Calu3 (cell line): Measurements from ENCODE around the gene TMEM30B. TPM values are rescaled to one million over a fixed set of nuclear protein-coding genes. Genes with fewer than 3 reads are reported as not detected.

Experiments used
- BruUV-seq: library from RNA; stranded (reverse); fragments of 400-500 nt; replicated peaks from 2 replicates; lab custom pipeline; 2021; lab: Mats Ljungman, UMichigan
- CTCF ChIA-PET: fragments of 300-600 bp; sonication (Branson Sonifier 250); formaldehyde crosslinking; loops from one replicate; lab custom pipeline; 2022; ENCODE audit warnings: antibody characterized with exemption; lab: Charles Lee
- DNase-seq: peaks from one replicate; pipeline ENCODE4 v3.0.0; 2022
- H3K27ac Mint-ChIP-seq: one replicate; pipeline ENCODE4 v1.8.0; 2022; ENCODE audit warnings: mixed read lengths; ENCODE audit not compliant: unreplicated experiment
- H3K27me3 Mint-ChIP-seq: one replicate; pipeline ENCODE4 v1.8.0; 2022; ENCODE audit warnings: mixed read lengths; ENCODE audit not compliant: unreplicated experiment
- H3K36me3 Mint-ChIP-seq: one replicate; pipeline ENCODE4 v1.8.0; 2022; ENCODE audit warnings: mild to moderate bottlenecking, moderate library complexity, mixed read lengths; ENCODE audit not compliant: insufficient read depth, unreplicated experiment
- H3K4me1 Mint-ChIP-seq: one replicate; pipeline ENCODE4 v1.8.0; 2022; ENCODE audit warnings: mild to moderate bottlenecking, low read depth, mixed read lengths; ENCODE audit not compliant: unreplicated experiment
- H3K4me3 Mint-ChIP-seq: one replicate; pipeline ENCODE4 v1.8.0; 2022; ENCODE audit warnings: mild to moderate bottlenecking, low read depth, moderate library complexity, mixed read lengths; ENCODE audit not compliant: unreplicated experiment
- H3K9me3 Mint-ChIP-seq: one replicate; pipeline ENCODE4 v1.8.0; 2022; ENCODE audit warnings: low read depth, mixed read lengths; ENCODE audit not compliant: unreplicated experiment
- intact Hi-C: fragments of 100-400 bp; cut with micrococcal nuclease; formaldehyde crosslinking; loops from one replicate; pipeline ENCODE4 v1.10.0; 2022; ENCODE audit not compliant: unreplicated experiment
- total RNA-seq: library from RNA; stranded (reverse); gene quantifications from 2 replicates; pipeline ENCODE4 v1.2.3, GENCODE V29; 2022
- TF ChIP-seq, protein P1 (sequence below): fragments of 200-600 bp; IDR thresholded peaks from one replicate; pipeline ENCODE4 v1.8.0; 2022; ENCODE audit warnings: antibody characterized with exemption; ENCODE audit not compliant: unreplicated experiment

Gene TMEM30B
- total RNA-seq, 1 experiment from 2014 or later, result 55.5 TPM

DNA sequence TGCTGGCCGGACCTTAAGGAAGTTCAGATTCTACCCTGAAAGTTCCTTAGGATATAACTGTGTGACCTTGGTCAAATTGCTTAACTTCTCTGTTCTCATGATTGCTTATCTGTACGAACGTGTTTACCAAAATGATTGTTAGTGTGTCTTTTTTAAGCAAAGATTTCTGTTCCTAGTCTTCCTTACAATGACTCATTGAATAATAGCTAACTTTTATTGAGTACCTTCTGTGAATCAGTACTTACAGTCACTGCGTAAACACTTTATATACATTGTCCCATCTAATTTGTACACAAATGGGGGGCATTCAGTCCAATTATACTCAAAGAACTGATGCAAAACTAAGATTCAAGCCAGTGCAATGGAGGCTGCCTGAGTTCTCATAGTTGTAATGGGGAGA lies 4.2 kb upstream of the TMEM30B start:
- intact Hi-C loops, result no loop called here
- H3K36me3 Mint-ChIP-seq, result peaks cover 20% of the 10 kb centered on the region
- peaks cover 54% of the 10 kb centered on the region for H3K4me1 Mint-ChIP-seq
- BruUV-seq, result no TSS peak
- H3K4me3 Mint-ChIP-seq, result no peak overlapping the region
- CTCF ChIA-PET, result interaction anchor here (1.0 to 1.2 kb wide), 2 partner anchors 16 to 660 kb away, joined by 3 to 4 read pairs; no protein-coding TSS in a partner anchor
- peak overlapping the region; percentile 49 for H3K27ac Mint-ChIP-seq
- TF ChIP-seq, protein P1, sequence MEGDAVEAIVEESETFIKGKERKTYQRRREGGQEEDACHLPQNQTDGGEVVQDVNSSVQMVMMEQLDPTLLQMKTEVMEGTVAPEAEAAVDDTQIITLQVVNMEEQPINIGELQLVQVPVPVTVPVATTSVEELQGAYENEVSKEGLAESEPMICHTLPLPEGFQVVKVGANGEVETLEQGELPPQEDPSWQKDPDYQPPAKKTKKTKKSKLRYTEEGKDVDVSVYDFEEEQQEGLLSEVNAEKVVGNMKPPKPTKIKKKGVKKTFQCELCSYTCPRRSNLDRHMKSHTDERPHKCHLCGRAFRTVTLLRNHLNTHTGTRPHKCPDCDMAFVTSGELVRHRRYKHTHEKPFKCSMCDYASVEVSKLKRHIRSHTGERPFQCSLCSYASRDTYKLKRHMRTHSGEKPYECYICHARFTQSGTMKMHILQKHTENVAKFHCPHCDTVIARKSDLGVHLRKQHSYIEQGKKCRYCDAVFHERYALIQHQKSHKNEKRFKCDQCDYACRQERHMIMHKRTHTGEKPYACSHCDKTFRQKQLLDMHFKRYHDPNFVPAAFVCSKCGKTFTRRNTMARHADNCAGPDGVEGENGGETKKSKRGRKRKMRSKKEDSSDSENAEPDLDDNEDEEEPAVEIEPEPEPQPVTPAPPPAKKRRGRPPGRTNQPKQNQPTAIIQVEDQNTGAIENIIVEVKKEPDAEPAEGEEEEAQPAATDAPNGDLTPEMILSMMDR, result no peak
- H3K27me3 Mint-ChIP-seq, result no peaks in the 10 kb centered on the region
- no peaks in the 10 kb centered on the region for H3K9me3 Mint-ChIP-seq
- no peak for DNase-seq

DNA sequence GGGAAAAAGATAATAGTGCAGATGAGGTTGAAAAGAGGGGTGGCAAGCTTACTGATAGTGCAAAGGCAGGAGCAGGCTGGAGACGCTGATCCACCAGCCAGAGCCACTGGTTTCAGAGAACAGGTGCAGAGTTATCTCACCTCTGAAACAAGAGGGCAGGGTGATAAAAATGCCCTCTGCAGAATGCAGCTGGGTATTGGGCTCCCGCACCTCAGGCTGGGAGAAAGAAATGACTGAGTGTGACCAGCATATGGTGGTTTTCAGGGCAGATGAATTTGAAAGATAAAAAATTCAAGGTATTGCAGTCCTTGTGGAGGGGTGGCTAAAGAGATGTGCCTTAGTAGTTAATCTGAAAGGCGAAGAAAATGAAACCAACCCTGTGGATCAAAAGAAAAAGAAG lies 2.9 kb upstream of the TMEM30B start:
- peaks cover 34% of the 10 kb centered on the region for H3K36me3 Mint-ChIP-seq
- TF ChIP-seq, protein P1, result no peak
- peak overlapping the region; percentile 65 for H3K4me3 Mint-ChIP-seq
- H3K27me3 Mint-ChIP-seq, result no peaks in the 10 kb centered on the region
- intact Hi-C loops, result no loop called here
- CTCF ChIA-PET, result interaction anchor here (0.6 kb wide), 1 partner anchor 255 kb away, joined by 3 read pairs; no protein-coding TSS in a partner anchor
- H3K4me1 Mint-ChIP-seq, result peaks cover 54% of the 10 kb centered on the region
- BruUV-seq, result no TSS peak
- H3K27ac Mint-ChIP-seq, result peak overlapping the region; percentile 39
- H3K9me3 Mint-ChIP-seq, result no peaks in the 10 kb centered on the region
- peak; percentile 10 for DNase-seq

DNA sequence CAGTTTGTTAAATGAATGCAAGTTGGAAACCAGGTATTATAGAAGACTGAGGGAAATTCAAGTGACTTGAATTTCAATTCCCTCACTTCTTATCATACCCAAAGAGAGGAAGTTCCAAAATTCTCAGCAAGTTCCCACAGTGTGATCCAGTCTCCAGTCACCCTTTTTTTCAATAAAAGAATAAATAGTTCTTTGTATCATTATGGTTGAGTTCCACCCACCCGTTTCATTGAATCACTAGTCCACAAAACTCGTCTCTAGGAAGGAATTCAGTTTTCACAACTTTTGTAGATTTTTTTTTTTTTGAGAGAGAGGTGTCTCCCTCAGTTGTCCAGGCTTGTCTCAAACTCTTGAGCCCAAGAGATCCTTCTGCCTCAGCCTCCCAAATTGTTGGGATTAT lies 1.6 kb upstream of the TMEM30B start:
- intact Hi-C loops, result no loop called here
- H3K27ac Mint-ChIP-seq, result peak overlapping the region; percentile 55
- peak overlapping the region; percentile 4 for H3K4me3 Mint-ChIP-seq
- no peaks in the 10 kb centered on the region for H3K27me3 Mint-ChIP-seq
- H3K36me3 Mint-ChIP-seq, result peaks cover 32% of the 10 kb centered on the region
- CTCF ChIA-PET, result no interaction called here
- BruUV-seq, result no TSS peak
- TF ChIP-seq, protein P1, result no peak
- peaks cover 45% of the 10 kb centered on the region for H3K4me1 Mint-ChIP-seq
- DNase-seq, result no peak
- no peaks in the 10 kb centered on the region for H3K9me3 Mint-ChIP-seq

DNA sequence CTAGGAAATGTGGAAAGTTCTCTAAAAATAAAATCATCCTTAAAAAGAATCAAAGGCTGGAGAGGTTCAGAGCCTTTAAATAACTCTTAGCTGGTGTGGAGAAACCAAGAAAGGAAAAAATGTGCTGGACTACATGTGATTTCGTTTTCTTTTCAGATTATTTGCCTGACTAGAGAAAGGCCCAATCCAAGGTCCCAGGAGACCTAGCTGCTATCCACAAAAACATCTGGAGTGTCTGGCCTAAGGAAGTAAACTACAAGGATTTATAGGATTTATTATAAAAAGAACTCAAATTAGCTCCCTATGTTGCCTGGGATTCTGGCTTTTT lies 774 bp upstream of the TMEM30B start:
- H3K9me3 Mint-ChIP-seq, result no peaks in the 10 kb centered on the region
- no peaks in the 10 kb centered on the region for H3K27me3 Mint-ChIP-seq
- BruUV-seq, result TSS peak; percentile 94
- peaks cover 39% of the 10 kb centered on the region for H3K4me1 Mint-ChIP-seq
- intact Hi-C loops, result no loop called here
- peak overlapping the region; percentile 100 for H3K4me3 Mint-ChIP-seq
- TF ChIP-seq, protein P1, result no peak
- CTCF ChIA-PET, result interaction anchor here (0.7 kb wide), 2 partner anchors 559 to 1033 kb away, joined by 3 to 5 read pairs; partner anchors contain the start of gene PPM1A
- H3K27ac Mint-ChIP-seq, result peak overlapping the region; percentile 55
- H3K36me3 Mint-ChIP-seq, result peaks cover 32% of the 10 kb centered on the region
- DNase-seq, result no peak
